Activated naive CD4-positive, alpha-beta T cell treated with anti-CD3 and anti-CD28 coated beads for 36 hours (primary cell): Measurements from ENCODE around the gene PPP1R12B. TPM values are rescaled to one million over a fixed set of nuclear protein-coding genes. Genes with fewer than 3 reads are reported as not detected.
"Not testable (repeated sequence)": the region's sequence is repeated elsewhere in the genome, so short reads cannot be mapped to it uniquely, and the experiment has no call there.

ENCODE experiments used
- CTCF ChIA-PET: fragments of 350-600 bp; sonication (Branson Sonifier 250); formaldehyde crosslinking; loops from one replicate; lab custom pipeline; 2021; ENCODE audit warnings: antibody characterized with exemption; lab: Charles Lee
- DNase-seq: peaks from one replicate; pipeline ENCODE4 v3.0.0-alpha.2; 2020
- H3K27ac Mint-ChIP-seq: one replicate; pipeline ENCODE4 v1.8.0; 2021; ENCODE audit warnings: mild to moderate bottlenecking, mixed read lengths
- H3K27me3 Mint-ChIP-seq: one replicate; pipeline ENCODE4 v1.8.0; 2021; ENCODE audit warnings: low read depth, mixed read lengths
- H3K36me3 Mint-ChIP-seq: one replicate; pipeline ENCODE4 v1.8.0; 2021; ENCODE audit warnings: low read depth, mixed read lengths
- H3K4me1 Mint-ChIP-seq: one replicate; pipeline ENCODE4 v1.8.0; 2021; ENCODE audit warnings: low read depth, mixed read lengths
- H3K4me3 Mint-ChIP-seq: one replicate; pipeline ENCODE4 v1.8.0; 2021; ENCODE audit warnings: mild to moderate bottlenecking, moderate library complexity, mixed read lengths
- H3K9me3 Mint-ChIP-seq: one replicate; pipeline ENCODE4 v1.8.0; 2021; ENCODE audit warnings: mixed read lengths
- intact Hi-C: fragments of 100-400 bp; cut with micrococcal nuclease; formaldehyde crosslinking; loops from one replicate; pipeline ENCODE4 v1.15.1; 2023
- total RNA-seq, 2 experiments: library from RNA; stranded (reverse); gene quantifications; one replicate each; pipeline ENCODE4 v1.2.3, GENCODE V29; 2021

Gene PPP1R12B
- total RNA-seq, 2 experiments from 2014 or later = 11.0 to 12.4 TPM

DNA sequence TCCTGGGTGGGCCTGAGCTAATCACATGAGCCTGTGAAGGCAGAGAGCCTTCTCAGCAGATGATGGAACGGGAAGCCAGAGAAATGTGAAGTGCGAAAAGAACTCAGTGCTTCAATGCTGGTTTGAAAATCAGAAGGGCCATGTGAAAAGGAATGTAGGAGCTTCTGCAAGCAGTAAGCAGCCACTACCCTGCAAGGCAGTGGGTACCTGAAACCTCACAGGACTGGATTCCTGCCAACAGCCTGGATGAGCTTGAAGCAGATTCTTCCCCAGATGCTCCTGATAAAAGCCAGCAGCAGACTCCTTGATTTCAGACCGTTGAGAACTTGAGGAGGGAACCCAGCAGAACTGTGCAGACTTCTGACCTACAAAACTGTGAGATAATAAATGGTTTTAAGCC, 203.2 kb downstream of the PPP1R12B start:
- CTCF ChIA-PET = interaction anchor here (1.0 kb wide), 1 partner anchor 20 kb away, joined by 3 read pairs; no protein-coding TSS in a partner anchor
- intact Hi-C loops = no loop called here
- Mint-ChIP-seq H3K36me3 (no peaks in the 10 kb centered on the region), H3K4me1 (no peaks in the 10 kb centered on the region), H3K9me3 (no peaks in the 10 kb centered on the region), H3K4me3 (no peak overlapping the region), H3K27ac (no peak overlapping the region), H3K27me3 (no peaks in the 10 kb centered on the region)
- DNase-seq = no peak

GRCh38 chr1:202552615-202553014, 204.1 kb downstream of the PPP1R12B start:
- H3K36me3 Mint-ChIP-seq, intact Hi-C loops, H3K4me1 Mint-ChIP-seq, H3K27me3 Mint-ChIP-seq, H3K9me3 Mint-ChIP-seq, H3K27ac Mint-ChIP-seq, DNase-seq, CTCF ChIA-PET, H3K4me3 Mint-ChIP-seq: not testable (repeated sequence)

DNA sequence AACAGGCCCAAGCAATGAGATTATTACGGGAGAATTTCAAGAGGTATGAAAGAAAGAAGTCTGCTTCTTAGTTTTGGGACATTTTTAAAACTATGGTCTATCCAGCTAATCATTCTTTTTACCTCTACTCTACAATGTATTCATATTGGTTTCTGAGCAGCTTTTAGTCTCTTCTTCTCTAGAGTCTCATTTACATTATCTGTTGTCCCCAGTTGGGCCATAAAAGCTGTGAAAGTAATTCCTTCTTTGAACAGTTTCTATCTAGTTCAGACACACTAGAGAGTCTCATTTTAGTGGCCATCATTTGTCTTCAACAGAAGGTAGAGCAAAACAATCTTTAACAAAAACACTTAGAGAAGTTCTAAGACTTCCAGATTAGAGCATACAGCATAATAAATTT, 204.6 kb downstream of the PPP1R12B start:
- H3K27ac Mint-ChIP-seq, H3K4me3 Mint-ChIP-seq, H3K27me3 Mint-ChIP-seq, DNase-seq, H3K4me1 Mint-ChIP-seq, H3K9me3 Mint-ChIP-seq, intact Hi-C loops, CTCF ChIA-PET, H3K36me3 Mint-ChIP-seq: not testable (repeated sequence)

DNA sequence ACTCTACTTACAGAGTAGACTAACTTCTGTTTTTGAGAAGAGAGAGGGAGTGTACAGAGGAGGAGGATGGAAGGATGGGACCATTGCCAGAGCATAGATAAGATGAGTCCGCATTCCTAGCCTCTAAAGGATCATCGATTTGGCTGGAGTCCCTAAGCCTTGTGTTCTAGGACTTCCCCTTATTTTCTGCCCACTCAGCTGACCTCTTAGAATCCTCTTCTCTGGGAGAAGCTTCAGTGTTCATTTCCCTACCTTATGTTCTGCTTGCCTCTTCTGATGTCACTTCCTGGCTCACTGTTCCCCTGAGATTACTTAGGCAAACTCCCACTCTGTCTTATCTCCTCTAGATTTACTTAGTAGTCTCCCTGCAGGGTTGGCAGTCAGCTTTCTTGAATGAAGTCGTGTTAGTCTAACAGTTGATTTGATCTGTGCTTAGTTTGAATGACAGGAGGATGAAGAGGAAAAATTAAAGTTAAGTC, 205.1 kb downstream of the PPP1R12B start:
- Mint-ChIP-seq H3K27me3 (no peaks in the 10 kb centered on the region), H3K4me1 (no peaks in the 10 kb centered on the region), H3K4me3 (no peak overlapping the region), H3K36me3 (no peaks in the 10 kb centered on the region), H3K9me3 (no peaks in the 10 kb centered on the region), H3K27ac (no peak overlapping the region)
- intact Hi-C loops = no loop called here
- CTCF ChIA-PET = no interaction called here
- no peak for DNase-seq

GRCh38 chr1:202554619-202555018, 206.1 kb downstream of the PPP1R12B start:
- intact Hi-C loops, H3K27ac Mint-ChIP-seq, H3K4me1 Mint-ChIP-seq, H3K9me3 Mint-ChIP-seq, H3K36me3 Mint-ChIP-seq, H3K4me3 Mint-ChIP-seq, DNase-seq, H3K27me3 Mint-ChIP-seq: not testable (repeated sequence)
- CTCF ChIA-PET = interaction anchor here (0.6 kb wide), 1 partner anchor 612 kb away, joined by 3 read pairs; no protein-coding TSS in a partner anchor

- H3K36me3 Mint-ChIP-seq, DNase-seq, H3K9me3 Mint-ChIP-seq, H3K27me3 Mint-ChIP-seq, H3K27ac Mint-ChIP-seq, intact Hi-C loops, CTCF ChIA-PET, H3K4me3 Mint-ChIP-seq, H3K4me1 Mint-ChIP-seq: not testable (repeated sequence)
Measured at GRCh38 chr1:202556037-202556436, 207.5 kb downstream of the PPP1R12B start.

- intact Hi-C loops = not testable (repeated sequence)
Measured at GRCh38 chr1:202557662-202558061, 209.2 kb downstream of the PPP1R12B start.

GRCh38 chr1:202561240-202561639, 212.7 kb downstream of the PPP1R12B start:
- peaks cover 6% of the 10 kb centered on the region for H3K4me1 Mint-ChIP-seq
- no peaks in the 10 kb centered on the region for H3K36me3 Mint-ChIP-seq
- no peaks in the 10 kb centered on the region for H3K9me3 Mint-ChIP-seq
- CTCF ChIA-PET = interaction anchor here (0.8 to 1.5 kb wide), 3 partner anchors 10 to 244 kb away, joined by 3 to 10 read pairs (median 4); no protein-coding TSS in a partner anchor
- no peaks in the 10 kb centered on the region for H3K27me3 Mint-ChIP-seq
- intact Hi-C loops = no loop called here
- H3K4me3 Mint-ChIP-seq = no peak overlapping the region
- no peak for DNase-seq
- H3K27ac Mint-ChIP-seq = no peak overlapping the region

More at GRCh38 chr1:202557662-202558061, 209.2 kb downstream of the PPP1R12B start:
- not testable (repeated sequence) for H3K27ac Mint-ChIP-seq, H3K4me1 Mint-ChIP-seq, H3K9me3 Mint-ChIP-seq, H3K4me3 Mint-ChIP-seq, H3K36me3 Mint-ChIP-seq, H3K27me3 Mint-ChIP-seq, DNase-seq
- CTCF ChIA-PET = interaction anchor here (0.7 to 1.3 kb wide), 2 partner anchors 122 to 161 kb away, joined by 3 to 4 read pairs; no protein-coding TSS in a partner anchor

DNA sequence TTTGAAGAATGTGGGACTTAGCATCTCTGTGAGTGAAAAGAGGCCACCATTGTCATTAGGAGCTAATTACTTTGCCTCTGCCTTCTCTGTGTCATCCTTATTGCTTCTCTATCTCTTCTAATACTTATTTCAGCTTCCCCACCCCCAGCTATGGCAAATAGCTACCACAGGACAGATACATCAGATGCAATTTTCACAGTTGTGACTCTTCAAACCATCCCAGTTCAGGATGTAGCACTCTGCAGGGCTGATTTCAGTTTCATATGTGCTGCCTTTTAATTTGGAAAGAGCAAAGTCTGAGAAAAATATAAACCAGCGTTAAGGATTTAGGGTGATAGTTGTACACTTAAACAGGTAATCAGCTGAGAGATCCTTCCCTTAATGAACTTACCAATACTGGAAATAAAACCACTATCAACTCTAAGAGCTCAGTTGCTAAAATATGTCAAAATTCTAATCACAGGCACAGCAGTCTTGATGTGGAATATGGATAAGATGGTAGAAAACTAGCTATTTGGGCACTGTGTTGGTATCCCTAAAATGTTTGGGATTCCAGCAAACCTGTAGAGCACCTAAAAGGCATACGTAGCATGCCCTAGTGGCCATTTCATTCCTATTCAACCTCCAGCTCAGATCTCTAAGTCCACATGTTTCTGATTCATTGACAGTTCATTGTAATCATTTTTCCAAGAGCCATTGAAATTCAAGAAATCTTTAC, 213.4 kb downstream of the PPP1R12B start:
- H3K27me3 Mint-ChIP-seq = no peaks in the 10 kb centered on the region
- no peak overlapping the region for H3K4me3 Mint-ChIP-seq
- H3K9me3 Mint-ChIP-seq = no peaks in the 10 kb centered on the region
- H3K27ac Mint-ChIP-seq = no peak overlapping the region
- CTCF ChIA-PET = interaction anchor here (0.5 to 2.7 kb wide), 6 partner anchors 10 to 324 kb away, joined by 3 to 10 read pairs (median 4); no protein-coding TSS in a partner anchor
- no peak for DNase-seq
- no peaks in the 10 kb centered on the region for H3K36me3 Mint-ChIP-seq
- intact Hi-C loops = no loop called here
- peaks cover 6% of the 10 kb centered on the region for H3K4me1 Mint-ChIP-seq

- Mint-ChIP-seq H3K4me3 (no peak overlapping the region), H3K27me3 (no peaks in the 10 kb centered on the region), H3K27ac (no peak overlapping the region), H3K9me3 (no peaks in the 10 kb centered on the region), H3K36me3 (peaks cover 3% of the 10 kb centered on the region), H3K4me1 (peaks cover 9% of the 10 kb centered on the region)
- CTCF ChIA-PET = interaction anchor here (0.6 to 2.7 kb wide), 5 partner anchors 9 to 319 kb away, joined by 3 to 10 read pairs (median 5); no protein-coding TSS in a partner anchor
- DNase-seq = no peak
- intact Hi-C loops = no loop called here
Measured at GRCh38 chr1:202562444-202563060, 214.1 kb downstream of the PPP1R12B start.

DNA sequence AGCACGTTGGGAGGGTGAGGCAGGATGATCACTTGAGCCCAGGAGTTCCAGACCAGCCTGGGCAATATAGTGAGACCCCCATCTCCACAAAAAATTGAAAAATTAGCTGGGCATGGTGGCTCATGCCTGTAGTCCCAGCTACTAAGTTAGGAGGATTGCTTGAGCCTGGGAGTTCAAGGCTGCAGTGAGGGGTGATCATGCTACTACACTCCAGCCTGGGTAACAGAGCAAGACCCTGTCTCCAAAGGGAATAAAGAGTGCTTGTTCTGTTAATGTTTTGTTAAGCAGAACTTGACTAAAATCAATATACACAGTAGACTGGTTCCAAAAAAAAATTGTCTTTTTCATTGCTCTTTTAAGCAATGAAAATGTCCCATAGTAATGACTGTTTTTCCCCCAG, 215.3 kb downstream of the PPP1R12B start:
- Mint-ChIP-seq H3K27me3 (no peaks in the 10 kb centered on the region), H3K4me1 (peaks cover 9% of the 10 kb centered on the region)
- CTCF ChIA-PET = interaction anchor here (2.7 kb wide), 1 partner anchor 11 kb away, joined by 8 read pairs; no protein-coding TSS in a partner anchor

GRCh38 chr1:202564958-202565495, 216.5 kb downstream of the PPP1R12B start:
- no peak for DNase-seq
- H3K36me3 Mint-ChIP-seq = peaks cover 3% of the 10 kb centered on the region
- CTCF ChIA-PET = interaction anchor here (0.6 kb wide), 1 partner anchor 223 kb away, joined by 6 read pairs; no protein-coding TSS in a partner anchor
- no peak overlapping the region for H3K4me3 Mint-ChIP-seq
- H3K9me3 Mint-ChIP-seq = no peaks in the 10 kb centered on the region
- intact Hi-C loops = no loop called here
- peaks cover 9% of the 10 kb centered on the region for H3K4me1 Mint-ChIP-seq
- H3K27ac Mint-ChIP-seq = no peak overlapping the region
- no peaks in the 10 kb centered on the region for H3K27me3 Mint-ChIP-seq

More for the DNA sequence above, 215.3 kb downstream of the PPP1R12B start:
- intact Hi-C loops = no loop called here
- Mint-ChIP-seq H3K4me3 (no peak overlapping the region), H3K27ac (no peak overlapping the region), H3K36me3 (peaks cover 3% of the 10 kb centered on the region), H3K9me3 (no peaks in the 10 kb centered on the region)
- no peak for DNase-seq
